Nucleus accumbens (tissue), 56 donors: ENCODE data around the gene IL1B.

Experiments used
- DNase-seq, 56 donors: peaks; one replicate each; lab custom pipeline; 2025; lab: John Stamatoyannopoulos, UW

Gene IL1B

DNA sequence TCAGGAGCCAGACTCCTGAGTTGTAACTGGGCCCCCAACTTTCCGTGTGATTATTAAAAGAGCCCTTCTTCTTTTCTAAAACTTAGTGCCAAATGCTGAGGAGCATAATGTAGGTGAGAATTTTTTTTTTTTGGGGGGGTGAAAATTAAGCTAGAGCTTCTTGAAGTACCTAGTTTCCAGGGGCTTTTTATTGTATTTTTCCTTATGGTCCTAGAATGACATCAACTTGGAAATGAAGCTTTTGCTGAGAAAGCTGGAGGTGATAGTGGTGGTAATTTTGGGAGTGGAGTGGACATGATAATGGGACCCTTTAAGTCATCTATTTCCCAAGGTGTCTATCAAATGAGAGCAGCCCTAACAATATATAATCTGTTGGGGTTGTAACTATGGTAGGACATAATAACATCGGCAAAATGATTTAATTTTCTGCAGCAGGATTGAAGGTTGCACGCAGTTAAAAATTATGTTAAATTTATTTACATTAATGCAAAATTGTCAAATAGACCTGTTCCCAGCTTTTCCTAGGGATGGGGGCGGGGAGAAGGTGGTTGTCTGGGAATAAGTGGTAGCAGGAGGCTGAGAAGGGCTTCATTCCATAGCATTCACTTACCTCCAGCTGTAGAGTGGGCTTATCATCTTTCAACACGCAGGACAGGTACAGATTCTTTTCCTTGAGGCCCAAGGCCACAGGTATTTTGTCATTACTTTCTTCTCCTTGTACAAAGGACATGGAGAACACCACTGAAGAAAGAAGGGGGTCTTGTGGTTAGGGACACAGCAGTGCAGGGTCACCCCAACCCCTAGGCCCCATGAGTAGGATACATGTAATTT, 5.7 kb downstream of the IL1B start:
- DNase-seq, result no peak

DNA sequence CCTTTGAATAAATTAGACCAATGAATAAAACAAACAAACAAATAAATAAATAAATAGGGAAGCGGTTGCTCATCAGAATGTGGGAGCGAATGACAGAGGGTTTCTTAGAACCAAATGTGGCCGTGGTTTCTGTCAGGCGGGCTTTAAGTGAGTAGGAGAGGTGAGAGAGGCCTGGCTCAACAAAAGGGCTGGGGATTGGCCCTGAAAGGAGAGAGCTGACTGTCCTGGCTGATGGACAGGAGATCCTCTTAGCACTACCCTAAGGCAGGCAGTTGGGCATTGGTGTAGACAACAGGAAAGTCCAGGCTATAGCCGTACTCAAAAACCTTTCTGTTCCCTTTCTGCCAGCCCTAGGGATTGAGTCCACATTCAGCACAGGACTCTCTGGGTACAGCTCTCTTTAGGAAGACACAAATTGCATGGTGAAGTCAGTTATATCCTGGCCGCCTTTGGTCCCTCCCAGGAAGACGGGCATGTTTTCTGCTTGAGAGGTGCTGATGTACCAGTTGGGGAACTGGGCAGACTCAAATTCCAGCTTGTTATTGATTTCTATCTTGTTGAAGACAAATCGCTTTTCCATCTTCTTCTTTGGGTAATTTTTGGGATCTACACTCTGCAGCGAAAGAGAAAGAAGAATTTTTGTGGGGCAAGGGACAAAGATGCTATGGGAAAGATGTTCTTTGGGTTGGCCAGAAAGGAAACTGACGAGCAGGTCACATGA, 6.5 kb downstream of the IL1B start:
- no peak for DNase-seq

DNA sequence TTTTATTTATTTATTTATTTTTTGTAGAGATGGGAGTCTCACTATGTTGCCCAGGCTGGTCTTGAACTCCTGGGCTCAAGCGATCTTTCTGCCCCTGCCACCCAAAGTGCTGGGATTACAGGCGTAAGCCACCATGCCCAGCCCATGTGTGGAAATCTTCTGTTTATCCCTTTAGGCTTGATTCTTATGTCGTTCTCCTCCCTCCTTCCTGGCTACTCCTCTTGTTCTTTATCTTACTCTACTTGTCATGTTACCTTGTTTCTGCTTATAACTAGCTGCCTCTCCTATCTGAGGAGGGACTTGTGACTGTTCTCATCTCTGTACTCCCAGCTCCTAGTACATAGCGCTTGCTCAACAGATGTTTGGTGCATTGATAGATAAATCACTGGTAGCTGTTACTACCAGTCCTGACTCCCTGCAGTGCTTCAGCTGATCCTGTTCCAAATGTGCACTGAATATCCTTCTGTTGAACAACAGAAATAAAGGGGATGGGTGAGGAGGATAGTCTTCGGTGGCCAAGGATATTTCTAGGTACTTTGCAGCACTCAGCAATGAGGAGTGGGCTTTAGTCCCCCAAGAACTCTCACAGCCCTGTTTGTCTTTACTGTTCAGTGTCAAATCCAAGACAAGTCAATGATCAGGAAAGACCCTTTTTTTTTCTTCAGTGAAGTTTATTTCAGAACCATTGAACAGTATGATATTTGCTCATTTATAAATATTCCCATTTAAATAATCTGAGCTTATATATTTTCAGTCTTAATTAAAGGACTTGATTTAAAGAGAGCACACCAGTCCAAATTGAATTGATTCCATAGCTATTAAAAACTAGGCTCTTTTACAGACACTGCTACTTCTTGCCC, 7.2 kb downstream of the IL1B start:
- DNase-seq, result no peak

DNA sequence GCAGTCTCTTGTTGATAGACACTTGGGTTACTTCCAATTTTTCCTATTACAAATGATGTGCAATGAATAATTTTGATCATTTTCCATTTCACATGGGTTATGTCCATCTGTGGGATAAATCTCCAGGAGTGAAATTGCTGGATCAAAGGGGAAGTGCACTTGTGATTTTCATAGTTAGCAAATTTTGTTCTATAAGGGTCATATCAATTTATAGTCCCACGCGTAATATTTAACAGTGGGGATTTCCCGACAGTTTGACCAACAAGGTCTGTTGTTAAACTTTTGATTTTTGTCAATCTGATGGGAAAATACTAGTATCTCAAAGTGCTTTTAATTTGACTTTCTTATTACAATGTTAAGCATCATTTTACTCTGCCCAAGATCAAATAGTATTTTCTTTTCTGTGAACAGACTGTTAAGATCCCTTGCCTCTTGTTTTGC, 8.3 kb downstream of the IL1B start:
- no peak for DNase-seq

DNA sequence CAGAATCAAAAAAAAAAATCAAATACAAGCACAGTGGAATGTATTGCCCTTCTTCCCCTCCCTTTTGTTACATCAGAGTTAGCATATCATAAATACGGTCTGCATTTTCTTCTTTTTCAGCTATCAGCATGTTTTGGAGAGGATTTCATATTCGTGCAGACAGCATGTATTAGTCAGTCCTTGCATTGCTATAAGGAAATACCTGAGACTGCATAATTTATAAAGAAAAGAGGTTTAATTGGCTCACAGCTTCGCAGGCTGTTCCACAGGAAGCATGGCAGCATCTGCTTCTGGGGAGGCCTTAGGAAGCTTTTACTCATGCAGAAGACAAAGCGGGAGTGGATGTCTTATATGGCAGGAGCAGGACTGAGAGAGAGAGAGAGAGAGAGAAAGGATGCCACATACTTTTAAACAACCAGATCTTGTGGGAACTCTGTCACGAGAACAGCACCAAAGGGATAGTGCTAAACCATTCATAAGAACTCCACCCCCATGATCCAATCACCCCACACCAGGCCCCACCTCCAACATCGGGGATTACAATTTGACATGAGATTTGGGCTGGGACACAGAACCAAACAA, 8.9 kb downstream of the IL1B start:
- no peak for DNase-seq

DNA sequence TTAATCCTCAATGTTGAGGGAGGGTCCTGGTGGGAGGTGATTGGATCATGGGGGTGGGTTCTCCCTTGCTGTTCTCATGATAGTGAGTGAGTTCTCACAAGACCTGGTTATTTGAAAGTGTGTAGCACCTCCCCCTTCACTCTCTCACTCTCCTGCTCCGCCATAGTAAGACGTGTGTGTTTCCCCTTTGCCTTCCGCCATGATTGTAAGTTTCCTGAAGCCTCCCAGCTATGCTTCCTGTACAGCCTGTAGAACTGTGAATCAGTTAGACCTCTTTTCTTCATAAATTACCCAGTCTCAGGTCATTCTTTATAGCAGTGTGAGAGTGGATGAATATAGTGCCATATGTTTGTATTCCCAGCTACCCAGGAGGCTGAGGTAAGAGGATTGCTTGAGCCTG, 9.6 kb downstream of the IL1B start:
- DNase-seq, result no peak

DNA sequence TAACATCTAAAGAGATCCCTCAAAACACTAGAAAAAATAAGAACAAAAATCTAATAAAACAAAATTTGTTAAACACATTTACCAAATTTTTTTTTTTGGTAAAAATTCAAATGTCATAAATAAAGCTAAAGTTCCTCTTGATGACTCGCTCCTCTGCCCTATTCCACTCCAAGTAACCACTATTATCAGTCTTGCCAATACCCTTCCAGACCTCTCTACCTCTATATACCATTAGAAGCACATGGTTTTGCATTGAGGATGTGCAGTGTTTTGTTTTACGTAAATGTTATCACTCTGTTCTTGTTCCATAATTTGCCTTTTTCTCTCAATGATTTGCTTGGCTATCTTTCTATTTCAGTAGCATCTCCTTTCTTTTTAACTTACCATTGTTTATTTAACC, 10.9 kb downstream of the IL1B start:
- no peak for DNase-seq

DNA sequence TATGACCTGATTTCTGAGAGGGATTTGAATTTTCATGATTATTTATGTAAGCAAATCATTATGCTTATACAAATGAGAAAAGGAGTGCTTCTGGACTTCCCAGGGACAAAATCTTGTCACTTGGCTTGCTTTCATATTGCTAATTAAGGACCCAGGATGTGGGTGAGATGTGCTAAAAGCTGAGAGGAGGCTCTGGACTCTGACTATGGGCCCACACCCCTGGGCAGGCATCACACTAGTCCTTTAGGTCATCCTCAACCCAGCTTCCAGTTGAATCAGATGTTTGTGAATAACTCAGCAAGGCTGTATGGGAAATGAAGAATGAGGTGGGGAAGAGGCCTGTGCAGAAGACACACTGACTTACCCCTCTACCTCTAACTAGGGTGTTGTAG, 11.9 kb downstream of the IL1B start:
- no peak for DNase-seq

DNA sequence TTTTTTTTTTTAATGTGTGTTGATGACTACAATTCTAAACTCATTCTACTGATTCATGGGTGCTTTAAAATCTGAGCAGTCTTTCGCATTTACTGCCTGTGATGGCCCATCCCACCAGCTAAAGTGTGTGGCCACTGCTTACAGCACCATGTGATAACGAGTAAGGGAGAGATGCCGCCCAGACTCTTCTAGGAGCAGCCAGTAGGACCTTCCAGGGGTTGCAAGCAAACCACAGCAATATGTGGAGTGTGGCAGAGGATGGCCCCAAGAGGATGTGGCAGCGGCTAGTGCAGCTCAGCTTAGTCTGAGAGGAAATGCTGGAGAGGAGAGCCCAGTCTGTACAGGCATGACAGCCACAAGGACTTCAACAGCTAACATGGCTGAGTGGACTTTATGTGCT, 14.9 kb downstream of the IL1B start:
- DNase-seq, result no peak

DNA sequence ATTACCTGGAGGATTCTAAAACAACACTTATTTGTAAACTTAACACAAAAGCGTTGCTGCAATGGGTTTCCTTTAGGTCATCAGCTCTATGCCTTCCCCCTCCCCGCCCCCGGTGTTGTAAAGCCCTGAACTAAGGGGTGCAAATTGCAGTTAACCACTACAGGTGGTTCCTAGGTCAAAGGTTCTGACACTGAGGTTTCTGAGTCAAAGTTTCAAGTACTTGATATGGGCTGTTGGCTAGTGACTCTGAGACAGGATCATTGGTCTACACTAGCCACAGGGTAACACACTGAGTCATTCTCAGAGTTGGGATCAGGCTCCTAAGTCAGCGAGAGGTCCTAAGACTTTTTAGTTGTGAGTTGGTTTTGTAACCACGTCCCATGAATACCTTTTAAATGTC, 15.4 kb downstream of the IL1B start:
- no peak for DNase-seq

DNA sequence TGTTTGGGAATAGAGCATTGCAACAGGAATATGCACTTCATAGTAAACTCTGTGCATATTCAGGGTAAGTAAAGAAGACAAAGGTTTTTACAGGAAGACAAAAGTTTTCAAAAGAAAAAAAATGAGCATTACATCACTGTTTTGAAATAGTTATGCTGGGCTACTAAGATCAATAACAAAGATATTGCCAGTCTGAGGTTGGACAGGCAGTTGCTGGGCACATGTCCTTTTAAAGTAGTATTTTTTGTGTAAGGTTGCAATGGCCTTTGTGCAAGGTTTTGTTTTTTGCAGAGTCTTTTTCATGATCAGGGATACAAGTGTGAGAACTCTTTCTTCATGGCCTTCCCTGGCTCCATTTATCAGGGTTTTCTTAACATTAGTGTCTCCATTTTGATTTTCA, 16.2 kb downstream of the IL1B start:
- no peak for DNase-seq

DNA sequence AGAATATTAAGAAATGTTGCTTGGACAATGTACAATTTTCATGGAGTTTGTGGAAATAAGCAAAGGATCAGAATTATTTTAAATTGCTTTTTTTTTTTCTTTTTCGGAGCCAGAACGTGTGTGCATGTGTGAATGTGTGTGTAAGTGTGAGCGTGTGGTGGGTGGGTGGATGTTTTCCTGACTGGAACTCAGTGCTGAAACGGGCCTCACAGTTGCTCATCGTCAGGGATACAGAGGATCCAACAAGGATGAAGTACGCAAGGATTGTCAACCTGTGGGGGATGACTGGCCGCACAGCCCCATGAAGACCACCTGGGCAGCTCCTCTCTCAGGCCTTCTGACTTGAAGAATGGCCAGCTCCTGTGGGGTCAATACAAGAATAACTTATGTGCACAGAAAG, 17.5 kb downstream of the IL1B start:
- DNase-seq, result no peak

DNA sequence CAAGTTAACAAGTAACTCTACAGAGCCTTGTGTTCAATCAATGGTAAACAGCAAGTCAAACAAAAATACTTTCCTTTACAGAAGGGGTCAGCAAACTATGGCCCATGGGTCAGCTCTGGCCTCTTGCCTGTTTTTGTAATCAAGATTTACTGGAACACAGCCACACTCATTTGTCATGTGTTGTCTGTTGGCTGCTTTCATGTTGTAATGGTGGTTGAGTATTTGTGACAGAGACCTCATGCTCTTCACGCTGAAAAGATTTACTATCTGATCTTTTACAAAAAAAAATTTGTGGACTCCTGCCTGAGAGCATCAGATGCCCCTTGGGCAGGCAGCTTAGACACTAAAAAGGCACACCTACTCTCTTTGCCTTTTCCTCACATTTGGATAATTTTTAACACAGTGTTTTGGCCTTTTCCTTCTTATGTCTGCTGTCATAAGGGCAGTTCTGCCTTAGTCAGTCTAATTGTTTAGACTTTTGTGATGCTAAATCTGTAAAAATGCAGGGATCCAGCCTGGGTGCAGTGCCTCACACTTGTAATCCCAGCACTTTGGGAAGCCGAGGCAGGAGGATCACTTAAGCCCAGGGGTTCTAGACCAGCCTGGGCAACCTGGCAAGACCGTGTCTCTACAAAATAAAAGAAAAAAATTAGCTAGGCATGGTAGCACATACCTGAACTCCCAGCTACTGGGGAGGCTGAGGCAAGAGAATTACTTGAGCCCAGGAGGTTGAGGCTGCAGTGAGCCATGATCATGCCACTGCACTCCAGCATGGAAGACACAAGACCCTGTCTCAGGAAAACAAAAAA, 18.3 kb downstream of the IL1B start:
- DNase-seq, result no peak

DNA sequence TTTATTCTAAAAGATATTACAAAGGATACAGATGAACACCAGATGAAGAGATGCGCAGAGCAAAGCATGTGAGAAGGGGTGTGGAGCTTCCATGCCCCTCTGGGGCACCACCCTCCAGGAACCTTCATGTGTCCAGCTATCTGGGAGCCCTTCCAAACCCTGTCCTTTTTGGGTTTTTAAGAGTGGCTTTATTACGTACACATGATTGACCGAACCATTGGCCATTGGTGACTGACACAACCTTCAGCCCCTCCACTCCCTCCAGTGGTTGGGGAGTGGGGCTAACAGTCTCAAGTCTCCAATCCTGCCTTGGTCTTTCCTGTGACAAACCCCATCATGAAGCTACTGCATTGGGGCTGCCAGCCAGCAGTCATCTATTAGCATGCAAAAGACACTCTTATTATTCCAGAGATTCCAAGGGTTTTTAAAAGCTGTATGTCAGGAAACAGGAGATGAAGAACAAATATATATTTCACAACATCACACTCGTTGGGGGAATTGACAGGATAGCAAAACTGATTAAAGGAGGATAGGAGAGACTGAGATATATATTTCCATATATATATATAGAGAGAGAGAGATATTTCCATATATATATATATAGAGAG, 19.4 kb downstream of the IL1B start:
- DNase-seq, result no peak

DNA sequence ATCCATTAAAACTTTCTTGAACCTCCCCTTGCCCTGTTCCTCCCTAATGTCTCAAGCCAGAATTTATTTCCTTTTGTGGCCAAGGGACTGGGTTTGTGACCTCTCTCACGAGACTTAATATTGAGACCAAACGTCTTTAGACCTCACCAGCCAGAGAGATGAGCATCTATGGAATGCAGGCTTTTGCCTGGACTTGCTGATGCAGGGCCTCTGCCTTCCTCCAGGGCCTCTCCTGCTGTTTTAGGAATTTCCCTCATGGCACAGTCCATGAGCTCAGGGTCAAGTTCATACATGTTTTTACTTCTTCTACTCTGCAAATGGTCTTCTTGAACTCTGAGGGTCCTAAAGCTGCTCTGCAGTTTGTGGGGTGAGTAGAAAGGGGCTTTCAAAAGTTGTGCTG, 22.3 kb downstream of the IL1B start:
- no peak for DNase-seq

DNA sequence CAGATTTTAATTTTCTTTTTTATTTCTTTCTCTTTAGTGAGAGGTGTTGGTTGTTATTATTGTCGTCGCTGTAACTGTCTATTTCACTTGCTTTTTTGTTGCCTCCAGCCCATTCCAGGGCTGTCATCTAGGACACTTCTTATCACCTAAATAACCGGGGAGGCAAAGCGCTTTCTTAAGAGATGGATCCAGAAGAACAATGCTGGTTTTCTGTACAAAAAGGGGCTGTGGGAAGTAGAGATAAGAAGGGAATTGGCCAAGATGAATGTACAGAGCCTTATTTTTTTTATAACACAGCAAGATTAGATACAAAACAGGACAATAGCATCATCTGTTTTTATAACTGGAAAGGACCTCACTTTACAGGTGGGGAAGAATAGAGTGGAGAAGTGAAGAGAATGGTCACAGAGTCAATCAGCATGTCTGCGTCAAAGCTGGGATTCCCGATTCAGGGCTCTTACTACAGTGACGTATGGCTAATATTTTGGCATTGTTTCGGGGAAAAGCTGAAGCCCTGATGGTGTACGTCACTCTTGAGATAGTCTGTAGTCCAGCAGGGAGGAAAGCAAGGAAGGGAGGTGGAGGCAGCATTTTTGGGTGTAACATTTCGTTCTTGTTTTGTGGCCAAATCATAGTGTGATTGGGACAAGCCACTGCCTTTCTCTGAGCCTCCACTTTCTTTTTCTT, 23.2 kb downstream of the IL1B start:
- no peak for DNase-seq

DNA sequence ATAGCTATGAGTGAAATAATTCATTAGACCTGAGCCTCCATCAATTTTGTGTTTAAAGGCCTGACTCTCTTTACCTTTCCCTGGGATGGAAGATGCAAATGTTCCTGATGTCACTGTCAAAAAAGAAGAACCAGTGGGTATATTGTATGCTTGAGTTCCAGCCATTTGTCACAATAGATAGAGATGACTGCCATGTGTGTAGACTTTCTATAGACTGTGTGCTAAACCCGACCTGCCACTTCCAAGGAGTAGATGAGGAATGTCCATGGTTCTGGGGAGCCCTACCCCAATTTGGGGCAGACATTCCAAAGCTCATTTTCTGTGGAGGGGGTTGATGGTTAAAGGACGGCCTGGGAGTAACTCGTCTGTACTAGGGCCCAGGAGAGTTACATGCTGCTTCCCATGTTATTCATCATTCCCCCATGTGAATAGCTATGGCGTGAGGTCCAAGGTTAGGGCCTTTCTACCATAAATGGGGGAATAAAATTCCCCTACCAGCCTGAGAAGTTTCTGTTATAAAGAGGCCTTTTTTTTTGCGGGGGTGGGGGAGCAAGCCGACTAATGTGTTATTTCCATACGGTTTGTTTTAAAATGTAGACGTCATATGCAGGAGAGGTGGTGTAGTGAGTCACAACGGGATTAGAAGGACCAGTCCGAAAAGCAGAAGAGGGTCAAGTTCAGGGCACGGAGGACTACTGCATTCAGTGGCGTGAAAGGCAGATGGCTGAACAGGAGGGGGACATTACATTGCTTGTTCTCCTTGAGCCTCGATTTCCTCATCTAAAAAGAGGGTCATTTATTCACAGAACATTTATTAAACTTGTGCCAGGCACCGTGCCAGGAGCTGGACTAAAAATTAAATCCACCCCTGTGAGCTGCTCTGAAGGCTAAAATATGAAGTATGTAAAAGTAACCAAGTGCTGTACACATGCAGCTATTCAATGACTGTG, 24.0 kb downstream of the IL1B start:
- no peak for DNase-seq

DNA sequence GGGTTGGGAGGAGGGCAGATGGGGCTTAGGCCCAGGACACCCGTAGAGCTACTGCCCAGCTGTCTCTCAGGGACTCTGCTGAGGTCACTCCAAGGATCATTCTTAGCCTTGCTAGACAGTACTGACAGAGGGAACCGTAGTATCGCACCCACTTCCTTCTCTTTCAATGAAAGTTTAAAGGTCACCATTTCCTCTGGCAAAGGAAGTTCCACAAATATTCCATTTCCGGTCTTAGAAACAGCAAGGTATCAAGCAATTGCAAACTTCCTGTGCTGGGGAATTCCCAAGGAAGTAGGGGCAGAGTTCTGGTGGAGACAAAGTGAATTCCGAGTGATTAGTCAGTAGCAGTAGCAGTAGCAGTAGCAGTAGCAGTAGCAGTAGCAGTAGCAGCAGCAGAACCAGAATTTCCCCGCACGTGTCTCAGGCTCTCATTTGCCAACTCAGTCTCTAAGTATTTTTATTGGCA, 24.7 kb downstream of the IL1B start:
- DNase-seq, result no peak
